GM19397 (cell line): Measurements from ENCODE around the gene TSR1.

Experiments used
- ATAC-seq: cut with Tn5 transposase; IDR thresholded peaks from one replicate; pipeline ENCODE4 v1.9.1; 2021; ENCODE audit warnings: mild to moderate bottlenecking, moderate library complexity; ENCODE audit not compliant: unreplicated experiment

TSR1 gene

GRCh38 chr17:2369551-2370210 is 33.4 kb upstream of the TSR1 start:
- ATAC-seq = no peak

- no peak for ATAC-seq
Observed at GRCh38 chr17:2369039-2369438, 32.8 kb upstream of the TSR1 start.

- ATAC-seq = no peak
Observed at GRCh38 chr17:2368359-2368758, 32.1 kb upstream of the TSR1 start.

- no peak for ATAC-seq
Observed at GRCh38 chr17:2366747-2367494, 30.7 kb upstream of the TSR1 start.

- no peak for ATAC-seq
Observed at GRCh38 chr17:2365132-2365531, 28.9 kb upstream of the TSR1 start.

GRCh38 chr17:2364763-2365116 is 28.5 kb upstream of the TSR1 start:
- ATAC-seq = no peak

DNA sequence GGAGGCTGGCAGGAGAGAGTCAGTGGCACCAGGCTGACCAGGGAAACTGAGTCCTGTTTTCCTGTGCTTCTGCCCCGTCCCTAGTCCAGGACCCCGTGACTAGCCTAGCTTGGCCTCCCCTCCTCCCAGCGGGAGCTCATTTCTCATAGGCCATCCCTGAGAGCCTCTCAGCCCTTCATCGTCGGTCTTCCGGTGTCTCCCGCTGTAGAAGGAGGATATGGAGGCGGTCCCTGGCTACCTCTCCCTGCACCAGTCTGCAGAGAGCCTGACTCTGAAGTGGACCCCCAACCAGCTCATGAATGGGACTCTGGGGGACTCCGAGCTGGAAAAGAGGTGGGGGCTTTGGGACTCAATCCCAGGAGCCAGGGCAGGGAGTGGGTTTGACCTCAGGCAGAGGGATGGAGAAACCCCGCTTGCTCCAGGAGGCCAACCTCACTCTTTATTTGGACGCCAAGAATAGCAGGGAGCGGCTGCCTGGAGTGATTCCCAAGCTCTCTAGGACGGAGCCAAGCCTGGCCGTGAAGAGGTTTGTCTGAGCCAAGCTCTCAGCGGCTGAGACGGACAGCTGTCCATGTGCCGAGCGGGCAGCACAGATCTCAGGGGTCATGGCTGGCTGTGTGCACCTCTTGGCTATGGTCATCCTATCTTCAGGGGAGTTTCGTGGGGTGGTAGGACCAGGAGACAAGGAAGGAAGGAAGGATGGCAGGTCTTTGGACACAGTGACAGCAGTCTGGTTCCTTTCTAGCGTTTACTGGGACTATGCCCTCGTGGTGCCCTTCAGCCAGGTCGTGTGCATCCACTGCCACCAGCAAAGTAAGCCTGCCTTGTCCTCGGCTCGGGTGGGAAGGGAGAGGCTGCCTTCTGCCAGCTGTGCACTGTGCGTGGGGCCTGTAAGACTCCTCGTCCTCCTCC is 27.9 kb upstream of the TSR1 start:
- ATAC-seq = no peak

DNA sequence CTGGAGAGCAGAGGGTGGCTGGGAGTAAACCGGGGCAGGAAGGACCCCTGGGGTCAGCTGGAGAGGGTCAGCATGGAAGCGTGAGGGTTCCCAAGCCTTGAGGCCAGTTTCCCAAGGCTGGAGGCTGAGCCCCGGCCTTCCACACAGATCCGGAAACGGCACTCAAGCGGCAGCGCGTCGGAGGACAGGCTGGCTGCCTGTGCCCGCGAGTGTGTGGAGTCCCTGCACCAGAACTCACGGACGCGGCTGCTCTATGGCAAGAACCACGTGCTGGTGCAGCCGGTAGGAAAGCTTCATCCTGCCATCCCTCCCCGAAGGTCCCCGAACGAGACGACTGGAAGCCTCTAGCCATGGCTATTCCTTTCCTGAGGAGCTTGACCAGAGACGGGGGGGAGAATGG is 27.1 kb upstream of the TSR1 start:
- ATAC-seq = no peak

DNA sequence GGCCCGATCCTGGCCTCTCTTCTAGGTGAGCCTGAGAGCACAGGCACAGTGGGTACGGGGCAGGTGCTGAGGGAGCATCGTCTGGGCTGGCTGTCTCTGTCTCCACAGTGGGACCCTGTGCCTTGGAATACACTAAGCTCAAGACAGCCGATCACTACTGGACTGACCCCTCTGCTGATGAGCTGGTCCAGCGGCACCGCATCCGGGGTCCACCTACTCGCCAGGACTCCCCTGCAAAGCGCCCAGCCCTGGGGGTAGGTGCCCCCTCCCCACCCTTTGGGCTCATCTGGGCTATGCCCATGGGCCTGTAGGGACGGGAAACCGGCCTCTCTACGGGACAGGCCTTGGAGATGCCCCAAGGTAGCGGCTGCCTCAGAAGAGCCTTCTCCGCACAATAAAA is 26.6 kb upstream of the TSR1 start:
- no peak for ATAC-seq

DNA sequence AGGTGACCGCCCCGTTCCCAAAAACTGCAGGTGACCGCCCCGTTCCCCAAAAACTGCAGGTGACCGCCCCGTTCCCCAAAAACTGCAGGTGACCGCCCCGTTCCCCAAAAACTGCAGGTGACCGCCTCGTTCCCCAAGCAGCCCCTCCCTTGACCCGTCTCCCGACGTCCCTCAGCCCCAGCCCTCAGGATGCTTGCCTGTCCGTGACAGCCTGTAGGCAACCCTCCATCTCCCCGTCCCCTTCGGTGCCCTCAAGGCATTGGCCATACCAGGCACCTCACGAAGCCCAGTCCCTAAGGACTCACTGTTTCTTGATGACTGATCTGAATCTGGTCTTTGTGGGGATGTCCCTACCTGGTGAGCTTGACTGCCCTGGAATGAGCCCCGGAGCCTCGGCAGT is 26.2 kb upstream of the TSR1 start:
- no peak for ATAC-seq

GRCh38 chr17:2362016-2362415 is 25.8 kb upstream of the TSR1 start:
- no peak for ATAC-seq

- no peak for ATAC-seq
Observed at GRCh38 chr17:2361010-2361760, 24.9 kb upstream of the TSR1 start.

- no peak for ATAC-seq
Observed at GRCh38 chr17:2357931-2358434, 21.7 kb upstream of the TSR1 start.

GRCh38 chr17:2357237-2357636 is 21.0 kb upstream of the TSR1 start:
- no peak for ATAC-seq

- ATAC-seq = no peak
Observed at GRCh38 chr17:2354311-2354710, 18.1 kb upstream of the TSR1 start.

DNA sequence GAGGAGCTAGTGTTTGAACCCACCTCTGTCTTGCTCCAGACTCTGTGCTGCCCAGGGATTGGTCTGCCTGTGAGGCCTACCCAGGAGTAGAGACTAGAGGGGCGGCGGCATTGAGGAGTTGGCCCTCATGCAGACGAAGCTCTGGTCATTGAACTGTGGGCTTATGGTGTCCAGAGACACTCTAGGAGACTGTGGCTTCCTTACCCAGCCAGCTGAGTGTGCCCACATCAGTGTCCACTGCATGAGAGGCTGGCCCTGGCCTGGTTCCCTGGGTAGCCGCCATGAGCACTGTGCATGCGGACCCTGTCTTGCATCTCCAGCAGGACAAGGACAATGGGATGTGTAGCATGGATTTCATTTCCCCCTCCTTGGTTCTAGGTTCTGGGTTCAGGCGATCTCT is 15.0 kb upstream of the TSR1 start:
- no peak for ATAC-seq

DNA sequence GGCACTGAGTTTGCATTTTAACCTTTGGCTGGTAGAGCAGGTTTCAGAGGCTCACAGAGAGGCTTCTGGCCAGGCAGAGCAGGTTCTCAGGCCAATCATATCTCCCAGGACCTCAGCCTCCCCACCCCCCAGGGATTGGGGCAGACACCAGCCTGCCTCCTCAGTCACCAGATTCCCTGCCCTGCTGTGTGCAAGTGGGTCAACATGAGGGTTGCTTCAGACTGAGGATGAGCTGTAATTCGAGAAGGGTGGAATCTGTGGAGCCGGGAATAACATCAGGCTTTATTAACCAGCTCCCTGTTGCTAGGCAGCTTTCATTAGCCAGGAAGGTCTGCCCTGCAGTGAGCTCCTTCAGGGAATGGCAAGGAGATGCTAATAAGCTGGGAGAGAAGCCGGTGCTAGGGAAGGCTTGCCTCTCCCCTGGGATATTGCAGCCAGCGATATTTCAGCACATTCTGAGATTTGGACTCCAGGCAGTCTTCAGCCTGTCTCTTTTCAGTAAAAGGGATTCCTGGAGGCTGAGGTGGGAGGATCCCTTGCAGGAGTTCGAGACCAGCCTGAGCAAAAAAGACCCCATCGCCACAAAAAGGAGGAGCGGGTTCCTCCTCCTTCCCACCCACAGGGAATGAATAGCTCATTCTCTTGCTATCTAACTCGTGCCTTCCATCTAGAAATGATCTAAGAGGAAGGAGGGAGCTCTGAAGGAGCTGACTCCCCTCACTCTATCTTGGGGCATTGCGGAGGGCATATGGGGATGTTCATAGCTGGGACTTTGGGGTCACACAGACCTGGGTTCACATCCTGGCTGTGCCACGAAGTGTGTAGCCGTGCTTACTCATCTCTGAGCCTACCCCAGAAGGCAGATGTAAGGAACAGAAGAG is 11.8 kb upstream of the TSR1 start:
- ATAC-seq = no peak

DNA sequence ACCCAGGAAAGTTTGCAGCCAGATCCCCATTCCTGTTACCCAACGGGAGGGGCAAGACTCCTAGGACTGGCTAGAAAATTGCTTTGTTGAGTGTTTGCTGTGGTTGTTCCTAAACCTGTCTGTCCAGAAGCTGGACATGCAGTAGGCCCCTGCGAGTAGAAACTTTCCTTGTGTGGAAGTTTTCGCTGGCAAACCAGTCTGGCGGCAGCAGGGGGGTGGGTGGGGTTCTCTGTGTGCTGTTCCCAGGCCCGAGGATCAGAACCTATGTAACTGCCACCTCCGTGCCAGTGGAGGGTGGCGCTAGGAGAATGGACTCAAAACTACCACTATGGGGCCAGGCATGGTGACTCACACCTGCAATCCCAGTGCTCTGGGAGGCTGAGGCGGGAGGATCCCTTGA is 10.2 kb upstream of the TSR1 start:
- no peak for ATAC-seq

DNA sequence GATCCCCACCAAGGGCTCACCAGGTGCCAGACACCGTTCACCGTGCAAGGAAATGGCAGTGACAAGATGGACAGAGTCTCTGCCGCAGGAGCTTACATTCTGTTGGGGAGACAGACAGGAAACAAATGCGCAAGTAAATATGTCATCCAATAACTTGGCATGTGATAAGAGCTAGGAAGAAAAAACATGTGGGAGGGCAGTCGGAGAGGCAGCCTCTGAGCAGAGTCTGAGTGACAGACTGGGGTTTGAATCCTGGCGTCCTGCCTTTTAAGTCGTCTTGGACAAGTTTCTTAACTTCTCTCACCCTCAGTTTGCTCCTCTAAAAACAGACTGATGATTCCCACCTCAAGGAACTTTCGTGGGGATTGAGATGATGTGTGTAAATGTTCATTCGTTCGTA is 8.3 kb upstream of the TSR1 start:
- no peak for ATAC-seq

- no peak for ATAC-seq
Observed at GRCh38 chr17:2343421-2343820, 7.2 kb upstream of the TSR1 start.
